AG09319 (cell line): ENCODE measurements around the gene TIMM8B.

Experiments used
- DNase-seq: peaks from one replicate; pipeline ENCODE4 v3.0.0-alpha.2; 2010; ENCODE audit warnings: low read depth; ENCODE audit errors: extremely low read depth
- TF ChIP-seq, protein P1 (sequence below): IDR thresholded peaks from 2 replicates; pipeline ENCODE4 v1.5.1; 2011; ENCODE audit warnings: low read depth, mild to moderate bottlenecking, inconsistent platforms, low read length, moderate library complexity

TIMM8B gene

DNA sequence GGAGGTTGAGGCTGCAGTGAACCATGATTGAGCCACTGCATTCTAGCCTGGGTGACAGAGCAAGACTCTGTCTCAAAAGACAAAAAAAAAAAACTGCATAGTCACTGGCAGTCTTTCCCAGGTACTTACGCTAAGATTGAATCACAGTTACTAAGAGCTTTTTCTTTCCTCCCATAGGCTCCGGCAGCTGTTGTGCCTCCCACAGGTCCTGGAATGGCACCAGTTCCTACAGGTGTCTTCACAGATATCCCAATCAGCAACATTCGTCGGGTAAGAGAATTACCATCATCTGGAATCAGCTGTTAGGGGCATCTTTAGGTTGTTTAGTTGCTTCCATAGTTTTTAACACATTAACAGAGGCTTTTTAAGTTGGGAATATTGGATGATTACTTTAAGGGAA lies 41.6 kb downstream of the TIMM8B start:
- TF ChIP-seq, protein P1, sequence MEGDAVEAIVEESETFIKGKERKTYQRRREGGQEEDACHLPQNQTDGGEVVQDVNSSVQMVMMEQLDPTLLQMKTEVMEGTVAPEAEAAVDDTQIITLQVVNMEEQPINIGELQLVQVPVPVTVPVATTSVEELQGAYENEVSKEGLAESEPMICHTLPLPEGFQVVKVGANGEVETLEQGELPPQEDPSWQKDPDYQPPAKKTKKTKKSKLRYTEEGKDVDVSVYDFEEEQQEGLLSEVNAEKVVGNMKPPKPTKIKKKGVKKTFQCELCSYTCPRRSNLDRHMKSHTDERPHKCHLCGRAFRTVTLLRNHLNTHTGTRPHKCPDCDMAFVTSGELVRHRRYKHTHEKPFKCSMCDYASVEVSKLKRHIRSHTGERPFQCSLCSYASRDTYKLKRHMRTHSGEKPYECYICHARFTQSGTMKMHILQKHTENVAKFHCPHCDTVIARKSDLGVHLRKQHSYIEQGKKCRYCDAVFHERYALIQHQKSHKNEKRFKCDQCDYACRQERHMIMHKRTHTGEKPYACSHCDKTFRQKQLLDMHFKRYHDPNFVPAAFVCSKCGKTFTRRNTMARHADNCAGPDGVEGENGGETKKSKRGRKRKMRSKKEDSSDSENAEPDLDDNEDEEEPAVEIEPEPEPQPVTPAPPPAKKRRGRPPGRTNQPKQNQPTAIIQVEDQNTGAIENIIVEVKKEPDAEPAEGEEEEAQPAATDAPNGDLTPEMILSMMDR, result no peak
- DNase-seq, result no peak

DNA sequence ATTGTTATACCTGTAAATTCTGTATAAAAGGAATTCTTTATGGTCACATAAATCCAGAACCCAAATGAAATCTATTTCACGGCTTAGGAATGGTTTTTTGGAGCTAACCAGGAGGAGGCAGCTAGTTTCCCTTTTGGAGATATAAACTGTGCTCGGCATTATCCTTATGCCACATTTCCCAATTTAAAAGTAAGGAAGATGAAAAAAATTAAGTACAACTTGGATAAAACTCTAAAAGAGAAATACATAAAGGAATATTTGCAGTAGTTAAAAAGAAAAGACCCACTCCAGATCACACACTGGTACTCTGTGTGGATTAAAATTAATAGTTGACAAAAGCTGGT lies 43.6 kb downstream of the TIMM8B start:
- DNase-seq, result no peak
- TF ChIP-seq, protein P1, result no peak

DNA sequence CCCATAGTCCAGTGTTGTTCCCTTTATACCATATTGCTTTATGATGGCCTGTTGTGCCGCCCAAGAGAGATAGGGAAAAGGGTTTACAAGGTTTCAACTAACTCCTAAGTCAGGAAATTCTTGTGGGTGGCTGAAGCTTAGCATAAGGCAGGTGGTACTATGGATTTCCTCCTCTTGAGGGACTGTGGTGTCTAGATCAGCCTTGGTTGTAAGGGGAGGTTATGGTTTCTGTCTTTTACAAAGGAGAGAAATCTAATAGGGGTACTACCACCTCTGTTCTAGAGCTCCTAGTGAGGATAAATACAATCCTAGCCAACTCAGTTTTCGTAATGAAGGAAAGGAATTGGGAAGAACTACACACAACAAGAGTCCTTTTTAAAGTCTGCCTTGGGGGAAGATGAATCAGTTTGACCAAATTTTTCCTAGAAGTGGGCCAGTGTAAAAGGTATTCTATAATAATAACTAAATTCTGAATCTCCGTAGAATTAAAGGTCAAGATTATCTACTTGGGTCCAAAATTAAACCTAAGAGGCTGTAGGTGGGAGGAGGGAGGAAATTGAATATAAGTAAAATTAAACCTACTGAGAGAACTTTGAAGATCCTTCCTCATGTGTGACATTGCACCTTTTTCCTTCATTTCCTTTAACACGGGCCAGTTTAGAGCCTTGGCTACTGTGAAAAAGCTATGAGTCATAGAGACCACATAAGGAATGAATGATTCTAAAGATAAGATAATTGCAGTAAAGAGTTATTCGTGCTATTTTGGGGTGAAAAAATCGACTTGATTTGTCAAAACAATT lies 44.2 kb downstream of the TIMM8B start:
- DNase-seq, result no peak
- TF ChIP-seq, protein P1, result no peak

DNA sequence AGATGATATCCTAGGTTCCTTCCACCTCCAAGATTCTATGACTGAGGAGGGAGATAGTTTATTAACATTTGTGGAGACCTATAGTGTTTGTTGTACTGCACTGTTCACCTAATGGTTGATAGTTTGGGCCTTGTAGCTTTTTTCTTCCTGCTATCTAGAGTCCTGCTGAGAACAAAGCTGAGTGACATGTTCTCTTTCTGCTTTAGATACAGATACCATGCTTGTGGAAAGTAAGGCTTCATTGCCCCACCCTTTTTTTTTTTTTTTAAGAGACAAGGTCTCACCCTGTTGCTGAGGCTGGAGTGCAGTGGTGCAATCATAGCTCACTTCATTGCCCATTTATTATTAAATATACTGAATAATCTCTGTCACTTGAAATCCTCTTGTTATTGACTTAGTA lies 49.0 kb downstream of the TIMM8B start:
- DNase-seq, result no peak
- TF ChIP-seq, protein P1, result no peak
